Endothelial cell of umbilical vein (primary cell): Measurements from ENCODE around the gene MT3. TPM values are rescaled to one million over a fixed set of nuclear protein-coding genes. Genes with fewer than 3 reads are reported as not detected.

ENCODE experiments used
- BruUV-seq: library from RNA; stranded (reverse); fragments of 400-500 nt; replicated peaks from 2 replicates; lab custom pipeline; 2021; lab: Mats Ljungman, UMichigan
- CTCF ChIA-PET: fragments of 300-600, 350-600 bp; sonication (Branson Sonifier 250); formaldehyde crosslinking; loops from one replicate; lab custom pipeline; 2021; ENCODE audit warnings: antibody characterized with exemption, inconsistent platforms; lab: Charles Lee
- POLR2A ChIA-PET: fragments of 300-600, 350-600 bp; sonication (Branson Sonifier 250); formaldehyde crosslinking; loops from one replicate; lab custom pipeline; 2021; ENCODE audit warnings: antibody characterized with exemption, inconsistent platforms; lab: Charles Lee
- DNase-seq: peaks from one replicate; pipeline ENCODE4 v3.0.0-alpha.2; 2011; ENCODE audit warnings: low read depth, low spot score
- FAIRE-seq: peaks from 2 replicates; lab custom pipeline; 2011; peaks lifted over from hg19 to GRCh38; lab: Jason Lieb, UNC
- H2AFZ ChIP-seq: 2 replicates; pipeline ENCODE4 v1.6.0; 2012; ENCODE audit warnings: low read depth, low read length, control low read depth, inconsistent platforms
- H3K27ac ChIP-seq: 2 replicates; pipeline ENCODE4 v1.5.1; 2011; ENCODE audit warnings: low read depth, mild to moderate bottlenecking, control low read depth, low read length, moderate library complexity; ENCODE audit not compliant: insufficient read depth
- H3K27me3 ChIP-seq, 2 experiments: 2 replicates each; pipeline versions ENCODE4 v1.6.0 to v1.6.1; 2011; ENCODE audit warnings: low read length in 2 of 2, mixed read lengths in 1 of 2; ENCODE audit not compliant: control insufficient read depth in 2 of 2, insufficient read depth in 2 of 2
- H3K36me3 ChIP-seq, 2 experiments: 2 replicates in 1 of 2; 3 replicates in 1 of 2; pipeline ENCODE4 v1.5.1; 2011; ENCODE audit warnings: low read length in 2 of 2, mild to moderate bottlenecking in 1 of 2, moderate library complexity in 1 of 2; ENCODE audit not compliant: control insufficient read depth in 2 of 2, insufficient read depth in 2 of 2; ENCODE audit errors: extremely low read depth in 1 of 2
- H3K4me1 ChIP-seq: 3 replicates; pipeline ENCODE4 v1.5.1; 2011; ENCODE audit warnings: mild to moderate bottlenecking, low read length; ENCODE audit not compliant: control insufficient read depth, insufficient read depth; ENCODE audit errors: extremely low read depth
- H3K4me2 ChIP-seq: 2 replicates; pipeline ENCODE4 v1.6.1; 2011; ENCODE audit warnings: low read length, control low read depth, mixed read lengths; ENCODE audit not compliant: insufficient read depth
- H3K4me3 ChIP-seq, 3 experiments: fragments of 200-600 bp in 1 of 3; sonication (generic), shearing (Covaris generic) in 1 of 3; replicated peaks in 1 of 3; 2 replicates each; pipeline ENCODE4 v1.5.1; 2011 to 2016; ENCODE audit warnings: control low read depth in 3 of 3, low read length in 3 of 3, mild to moderate bottlenecking in 2 of 3, inconsistent platforms in 1 of 3, low read depth in 1 of 3, moderate library complexity in 1 of 3; ENCODE audit not compliant: insufficient read depth in 1 of 3
- H3K79me2 ChIP-seq: 2 replicates; pipeline ENCODE4 v1.6.0; 2012; ENCODE audit warnings: low read length, inconsistent platforms; ENCODE audit not compliant: control insufficient read depth, insufficient read depth
- H3K9ac ChIP-seq: replicated peaks from 2 replicates; pipeline ENCODE3; 2011; ENCODE audit warnings: low read length, control low read depth; ENCODE audit not compliant: insufficient read depth; ENCODE audit errors: extremely low read depth
- H3K9me1 ChIP-seq: replicated peaks from 3 replicates; pipeline ENCODE4 v1.6.0; 2011; ENCODE audit warnings: mild to moderate bottlenecking, low read length; ENCODE audit not compliant: control insufficient read depth, insufficient read depth; ENCODE audit errors: extremely low read depth
- H3K9me3 ChIP-seq: replicated peaks from 2 replicates; pipeline ENCODE4 v1.5.1; 2012; ENCODE audit warnings: low read length, inconsistent platforms; ENCODE audit not compliant: control insufficient read depth, insufficient read depth
- H4K20me1 ChIP-seq: replicated peaks from 2 replicates; pipeline ENCODE3; 2011; ENCODE audit warnings: mild to moderate bottlenecking, low read length; ENCODE audit not compliant: control insufficient read depth, insufficient read depth; ENCODE audit errors: extremely low read depth
- CTCF ChIP-seq, 2 donors: IDR thresholded peaks; 1 replicate in 1 of 2; 2 replicates in 1 of 2; pipeline ENCODE4 v1.5.1; 2011; ENCODE audit warnings: low read length in 2 of 2, mild to moderate bottlenecking in 2 of 2, moderate library complexity in 2 of 2, control low read depth in 1 of 2, inconsistent platforms in 1 of 2, low read depth in 1 of 2; ENCODE audit not compliant: insufficient read depth in 1 of 2; ENCODE audit errors: extremely low read depth in 1 of 2
- EZH2 ChIP-seq: IDR thresholded peaks from 2 replicates; pipeline ENCODE4 v1.6.1; 2012; ENCODE audit warnings: borderline replicate concordance, low read depth, mild to moderate bottlenecking, moderate library complexity, low read length, inconsistent platforms; ENCODE audit not compliant: severe bottlenecking
- FOS ChIP-seq: IDR thresholded peaks from 2 replicates; pipeline ENCODE4 v1.6.1; 2011; ENCODE audit warnings: mild to moderate bottlenecking, low read length, moderate library complexity, borderline replicate concordance; ENCODE audit not compliant: insufficient read depth
- GATA2 ChIP-seq: IDR thresholded peaks from 2 replicates; pipeline ENCODE4 v1.7.0; 2011; ENCODE audit warnings: low read depth, mild to moderate bottlenecking, moderate library complexity, mixed read lengths, low read length; ENCODE audit not compliant: insufficient read length, insufficient read depth
- JUN ChIP-seq: IDR thresholded peaks from 2 replicates; pipeline ENCODE4 v1.6.1; 2011; ENCODE audit warnings: borderline replicate concordance, low read depth; ENCODE audit not compliant: insufficient read length, insufficient read depth
- MYC ChIP-seq: IDR thresholded peaks from one replicate; pipeline ENCODE4 v1.6.1; 2011; ENCODE audit warnings: mild to moderate bottlenecking, low read depth, low read length
- POLR2A ChIP-seq: IDR thresholded peaks from 2 replicates; pipeline ENCODE4 v1.6.1; 2012; ENCODE audit warnings: low read depth, mild to moderate bottlenecking, control low read depth, low read length
- POLR2AphosphoS5 ChIP-seq: IDR thresholded peaks from 2 replicates; pipeline ENCODE4 v1.6.1; 2012; ENCODE audit warnings: low read depth, mild to moderate bottlenecking, control low read depth, low read length, moderate library complexity; ENCODE audit not compliant: insufficient read depth
- dilution Hi-C: fragments of 300-500 bp; cut with MboI; formaldehyde crosslinking; loops from one replicate; pipeline ENCODE4 v1.15.0; 2019; ENCODE audit warnings: low sequenced_read_pairs; ENCODE audit not compliant: extremely low pct_ligation_motif_present
- intact Hi-C: fragments of 100-400 bp; cut with micrococcal nuclease; formaldehyde crosslinking; loops from one replicate; pipeline ENCODE4 v1.10.0; 2022
- polyA plus RNA-seq, 4 experiments: library from polyadenylated mRNA; depleted of rRNA in 3 of 4; stranded (reverse) in 3 of 4; unstranded in 1 of 4; fragments of >200 nt; gene quantifications; 2 replicates each; pipeline versions ENCODE4 v1.2.1 to v1.2.3, GENCODE V29; 2011 to 2012; ENCODE audit warnings: missing spikeins in 1 of 4
- total RNA-seq: library from RNA; stranded (reverse); gene quantifications from 2 replicates; pipeline ENCODE4 v1.2.3, GENCODE V29; 2021
- TF ChIP-seq, protein P1 (sequence below): IDR thresholded peaks from 2 replicates; pipeline ENCODE4 v1.6.1; 2011; ENCODE audit not compliant: insufficient read depth, insufficient read length

MT3 gene
- total and polyA plus RNA-seq, 2 donors (not counting 3 experiments of a cell fraction or from before 2014, with no cell fraction given), result not detected

DNA sequence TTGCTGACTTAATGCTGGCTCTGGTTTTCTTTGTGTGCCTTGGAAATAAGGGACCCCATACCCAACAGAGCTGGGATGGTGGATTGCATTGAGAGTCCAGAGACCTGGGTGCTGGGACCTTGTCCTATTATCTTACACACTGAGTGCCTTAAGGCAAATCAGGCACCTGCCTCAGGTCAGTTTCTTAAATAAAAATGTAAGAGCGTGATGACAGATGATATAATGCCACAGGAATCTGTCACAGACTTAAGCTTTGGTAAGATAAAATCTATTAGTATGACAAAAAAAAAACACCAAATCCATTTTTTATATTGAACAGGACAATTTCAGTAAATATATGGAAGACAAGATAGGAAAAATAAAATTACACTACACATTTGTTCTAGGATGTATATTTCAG is 50.7 kb downstream of the MT3 start:
- CTCF ChIA-PET, result interaction anchor here (1.4 to 1.7 kb wide), 2 partner anchors 36 to 62 kb away, joined by 5 to 6 read pairs; no protein-coding TSS in a partner anchor
- intact Hi-C loops, result no loop called here
- POLR2A ChIA-PET, result no interaction called here
- Histone ChIP-seq H3K4me2 (no peak overlapping the region), H3K4me3 (no peak overlapping the region), H3K4me1 (peaks cover 15% of the 10 kb centered on the region), H3K36me3 (no peaks in the 10 kb centered on the region), H3K9me3 (no peaks in the 10 kb centered on the region), H3K9me1 (no peaks in the 10 kb centered on the region), H3K79me2 (no peaks in the 10 kb centered on the region), H2AFZ (no peak overlapping the region), H3K27me3 (peaks cover 35 to 50% of the 10 kb centered on the region in 2 experiments), H3K9ac (no peak overlapping the region), H4K20me1 (no peaks in the 10 kb centered on the region), H3K27ac (no peak overlapping the region)
- BruUV-seq, result no TSS peak
- dilution Hi-C loops, result no loop called here
- FAIRE-seq (no peak), DNase-seq (no peak)
- TF ChIP-seq CTCF (IDR thresholded peaks at IDR 0.05; ENCODE audit: extremely low read depth in 1 of 2, insufficient read depth in 1 of 2, low read depth in 1 of 2, low read length in 2 of 2), result no peak
- no peak for TF ChIP-seq POLR2A
- TF ChIP-seq POLR2AphosphoS5, result no peak
- no peak for TF ChIP-seq EZH2
- TF ChIP-seq MYC, result no peak
- TF ChIP-seq GATA2, result no peak
- TF ChIP-seq, protein P1, sequence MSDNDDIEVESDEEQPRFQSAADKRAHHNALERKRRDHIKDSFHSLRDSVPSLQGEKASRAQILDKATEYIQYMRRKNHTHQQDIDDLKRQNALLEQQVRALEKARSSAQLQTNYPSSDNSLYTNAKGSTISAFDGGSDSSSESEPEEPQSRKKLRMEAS, result no peak
- TF ChIP-seq JUN, result no peak
- no peak for TF ChIP-seq FOS

Other genes with a start within 250 kb of the MT3 start
- 66.5 and 77.4 TPM in 2 replicates for gene AMFR, start 164.0 kb upstream of the MT3 start, total RNA-seq
- gene AMFR, start 164.0 kb upstream of the MT3 start, polyA plus RNA-seq, result 71.7 and 75.4 TPM in 2 replicates
- 155 and 158 TPM in 2 replicates for gene NUDT21, start 138.2 kb upstream of the MT3 start, total RNA-seq
- gene NUDT21, start 138.2 kb upstream of the MT3 start, polyA plus RNA-seq, result 48.2 and 56.4 TPM in 2 replicates
- 52.3 and 54.8 TPM in 2 replicates for gene OGFOD1, start 138.0 kb upstream of the MT3 start, total RNA-seq
- gene OGFOD1, start 138.0 kb upstream of the MT3 start, polyA plus RNA-seq, result 16.5 and 26.6 TPM in 2 replicates
- gene BBS2, start 69.5 kb upstream of the MT3 start, total RNA-seq, result 33.3 and 44.8 TPM in 2 replicates
- 36.7 and 37.6 TPM in 2 replicates for gene BBS2, start 69.5 kb upstream of the MT3 start, polyA plus RNA-seq
- not detected in 2 replicates for gene MT4, start 24.5 kb upstream of the MT3 start, total RNA-seq
- gene MT4, start 24.5 kb upstream of the MT3 start, polyA plus RNA-seq, result not detected in 2 replicates
- 1,337 and 1,517 TPM in 2 replicates for gene MT2A, start 19.1 kb downstream of the MT3 start, total RNA-seq
- gene MT2A, start 19.1 kb downstream of the MT3 start, polyA plus RNA-seq, result 260 and 276 TPM in 2 replicates
- 201 and 346 TPM in 2 replicates for gene MT1E, start 36.3 kb downstream of the MT3 start, total RNA-seq
- gene MT1E, start 36.3 kb downstream of the MT3 start, polyA plus RNA-seq, result 186 and 208 TPM in 2 replicates
- 1.8 and 4.6 TPM in 2 replicates for gene MT1M, start 43.1 kb downstream of the MT3 start, total RNA-seq
- 4.1 and 4.3 TPM in 2 replicates for gene MT1M, start 43.1 kb downstream of the MT3 start, polyA plus RNA-seq
- 5.4 and 8.4 TPM in 2 replicates for gene MT1A, start 49.1 kb downstream of the MT3 start, total RNA-seq
- 2.3 and 6.5 TPM in 2 replicates for gene MT1A, start 49.1 kb downstream of the MT3 start, polyA plus RNA-seq
- not detected in 2 replicates for gene MT1B, start 62.4 kb downstream of the MT3 start, total RNA-seq
- gene MT1B, start 62.4 kb downstream of the MT3 start, polyA plus RNA-seq, result not detected in 2 replicates
- 1.4 and 2.6 TPM in 2 replicates for gene MT1F, start 68.4 kb downstream of the MT3 start, total RNA-seq
- 2.2 and 2.3 TPM in 2 replicates for gene MT1F, start 68.4 kb downstream of the MT3 start, polyA plus RNA-seq
- not detected in 2 replicates for gene MT1G, start 78.5 kb downstream of the MT3 start, total RNA-seq
- 0.53 TPM in 1 of 2 replicates, not detected in the other for gene MT1G, start 78.5 kb downstream of the MT3 start, polyA plus RNA-seq
- not detected in 2 replicates for gene MT1H, start 80.3 kb downstream of the MT3 start, total RNA-seq
- not detected in 2 replicates for gene MT1H, start 80.3 kb downstream of the MT3 start, polyA plus RNA-seq
- 15.6 and 19.2 TPM in 2 replicates for gene MT1X, start 92.9 kb downstream of the MT3 start, total RNA-seq
- 46.7 and 73.6 TPM in 2 replicates for gene MT1X, start 92.9 kb downstream of the MT3 start, polyA plus RNA-seq
- gene NUP93, start 140.6 kb downstream of the MT3 start, total RNA-seq, result 111 and 124 TPM in 2 replicates
- gene NUP93, start 140.6 kb downstream of the MT3 start, polyA plus RNA-seq, result 62.3 and 66.6 TPM in 2 replicates